ENCODE measurements around the gene MTRF1L.

MTRF1L gene, protein sequence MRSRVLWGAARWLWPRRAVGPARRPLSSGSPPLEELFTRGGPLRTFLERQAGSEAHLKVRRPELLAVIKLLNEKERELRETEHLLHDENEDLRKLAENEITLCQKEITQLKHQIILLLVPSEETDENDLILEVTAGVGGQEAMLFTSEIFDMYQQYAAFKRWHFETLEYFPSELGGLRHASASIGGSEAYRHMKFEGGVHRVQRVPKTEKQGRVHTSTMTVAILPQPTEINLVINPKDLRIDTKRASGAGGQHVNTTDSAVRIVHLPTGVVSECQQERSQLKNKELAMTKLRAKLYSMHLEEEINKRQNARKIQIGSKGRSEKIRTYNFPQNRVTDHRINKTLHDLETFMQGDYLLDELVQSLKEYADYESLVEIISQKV

DNA sequence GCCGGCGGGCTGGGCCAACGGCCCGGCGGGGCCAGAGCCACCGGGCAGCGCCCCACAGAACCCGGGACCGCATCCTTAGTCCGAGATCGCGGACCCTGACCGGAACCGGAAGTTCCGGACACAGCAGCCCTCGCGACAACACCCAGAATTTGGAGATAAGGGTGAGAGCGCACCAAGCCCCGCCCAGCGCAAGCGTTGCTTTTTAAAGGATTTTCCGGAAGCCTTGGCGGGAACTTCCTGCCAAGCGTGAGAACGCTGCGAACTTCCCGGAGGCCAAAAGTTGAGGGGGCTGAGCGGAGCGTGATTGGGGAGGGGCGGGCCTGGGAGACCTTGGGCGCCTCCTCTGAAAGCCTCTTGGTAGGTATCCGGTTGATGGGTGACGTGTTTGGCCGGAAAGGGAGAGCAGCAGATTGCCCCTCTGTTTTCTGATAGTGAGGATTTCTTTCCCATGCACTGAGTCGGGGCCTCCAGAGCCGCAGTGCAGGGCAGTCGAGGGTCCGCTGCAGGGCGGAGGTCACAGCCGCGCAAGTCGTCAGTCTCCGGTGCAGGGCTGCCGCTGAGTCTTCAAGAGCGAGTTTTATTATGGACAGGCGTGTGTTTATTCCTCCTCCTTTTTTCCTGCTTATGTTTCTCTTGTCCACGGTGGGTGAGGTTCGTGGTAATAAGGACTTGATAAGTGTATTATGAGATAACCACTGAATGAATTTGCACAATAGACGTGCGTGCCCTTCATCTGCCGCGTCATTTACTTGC, at the start of gene MTRF1L:
Gene MTRF1L, minus strand, starts transcription at position 97 of the 753 bp plus-strand sequence. Its CDS starts 24 bp downstream, at position 73.
- peak; percentile 92 for DNase-seq (ENCODE audit: low spot score)

DNA sequence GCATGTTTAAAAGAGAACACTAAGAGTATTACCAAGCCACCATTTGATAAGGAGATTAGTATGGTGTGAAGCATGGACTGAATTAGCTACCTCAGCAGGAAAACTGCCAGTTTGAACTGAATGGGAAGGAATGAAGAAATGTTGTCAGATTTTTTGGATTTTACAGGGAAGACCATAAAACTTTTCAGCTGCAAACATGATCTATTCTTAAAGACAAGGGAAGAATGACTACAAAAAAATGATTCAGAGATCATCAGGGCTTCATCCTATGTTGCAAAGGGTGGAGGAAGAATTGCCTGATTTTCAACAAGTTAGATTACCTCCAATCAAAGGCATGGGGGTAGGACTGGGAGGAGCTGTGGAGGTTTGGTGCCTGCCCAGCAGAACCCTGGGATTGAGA, 49.3 kb upstream of the MTRF1L start:
- no peak for DNase-seq (ENCODE audit: low spot score)

DNA sequence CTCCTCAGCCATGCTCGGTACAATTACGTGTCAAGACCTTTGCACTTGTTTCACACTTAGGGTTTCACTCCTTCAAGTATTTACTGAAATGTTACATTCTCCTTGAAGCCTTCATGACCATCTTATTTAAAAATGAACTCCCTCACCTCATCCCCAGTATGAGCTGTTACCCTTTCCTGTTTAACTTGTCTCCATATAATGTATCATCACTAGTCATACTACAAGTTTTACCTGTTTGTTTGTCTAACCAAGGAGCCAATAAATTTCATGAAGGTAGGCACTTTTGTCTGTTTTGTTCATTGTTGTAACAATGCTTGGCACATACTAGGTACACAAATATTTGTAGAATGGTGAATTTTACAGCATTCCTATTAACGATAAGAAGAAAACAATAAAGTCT, 46.1 kb upstream of the MTRF1L start:
- no peak for DNase-seq (ENCODE audit: low spot score)

GRCh38 chr6:153047386-153047785, 44.9 kb upstream of the MTRF1L start:
- DNase-seq (ENCODE audit: low spot score): no peak

DNA sequence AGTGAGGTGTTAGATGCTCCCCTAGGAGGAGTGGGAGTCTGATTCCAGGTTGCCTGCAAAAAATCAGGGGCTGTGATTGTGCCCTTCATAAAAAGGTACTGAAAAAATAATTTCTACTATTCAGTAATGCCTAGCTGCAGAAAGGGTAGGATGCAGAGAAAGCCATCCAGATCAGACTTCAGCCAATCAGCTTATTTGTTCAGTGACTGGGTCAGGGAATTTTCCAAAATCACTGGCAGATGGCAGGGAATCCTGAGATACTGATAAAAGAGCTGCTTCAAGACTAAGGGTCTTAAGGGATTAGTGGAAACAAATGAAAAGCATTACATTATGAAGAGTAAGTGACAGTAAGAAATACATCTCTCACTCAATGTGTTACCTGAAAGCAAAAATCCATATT, 42.8 kb upstream of the MTRF1L start:
- no peak for DNase-seq (ENCODE audit: low spot score)

- DNase-seq (ENCODE audit: low spot score): no peak
Measured at GRCh38 chr6:153044295-153044694, 41.8 kb upstream of the MTRF1L start.

DNA sequence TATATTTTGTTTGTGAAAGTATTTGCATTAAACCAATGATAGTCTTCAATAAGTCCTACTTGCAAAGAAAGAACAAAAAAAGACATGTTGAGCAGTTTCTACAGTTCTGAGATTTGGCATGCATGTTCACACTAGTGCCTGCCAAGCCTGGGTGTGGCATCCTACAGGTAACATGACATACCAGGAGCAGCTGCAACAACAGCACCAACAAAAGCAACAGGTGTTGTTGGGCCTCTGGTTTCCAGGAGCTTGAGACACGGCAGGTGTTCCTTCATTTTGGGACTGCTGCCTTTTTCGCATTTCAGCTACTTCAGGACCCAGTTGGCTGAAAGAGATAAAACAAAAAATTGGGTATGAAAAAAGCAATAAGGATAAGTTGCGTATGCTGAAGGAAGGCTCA, 41.2 kb upstream of the MTRF1L start:
- no peak for DNase-seq (ENCODE audit: low spot score)

GRCh38 chr6:153038378-153039057, 36.0 kb upstream of the MTRF1L start:
- DNase-seq (ENCODE audit: low spot score): no peak

DNA sequence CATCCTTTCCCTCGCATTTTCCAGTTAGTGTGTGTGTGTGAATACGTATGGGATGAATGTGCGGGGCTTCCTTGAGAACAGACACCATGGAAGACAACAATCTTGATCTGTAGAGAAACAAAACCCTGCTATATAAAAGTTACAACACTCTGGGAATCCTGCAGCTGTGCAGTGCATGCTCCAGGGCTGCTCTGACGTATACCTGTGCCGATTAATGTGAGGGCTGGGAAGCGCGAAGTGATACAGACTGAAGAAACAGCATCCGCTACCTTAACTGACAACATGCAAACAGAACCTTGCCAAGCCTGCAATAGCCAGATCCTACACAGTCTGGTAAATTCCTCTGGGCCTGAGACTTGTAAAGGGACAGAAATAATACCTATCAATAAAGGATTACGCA, 31.6 kb upstream of the MTRF1L start:
- no peak for DNase-seq (ENCODE audit: low spot score)

DNA sequence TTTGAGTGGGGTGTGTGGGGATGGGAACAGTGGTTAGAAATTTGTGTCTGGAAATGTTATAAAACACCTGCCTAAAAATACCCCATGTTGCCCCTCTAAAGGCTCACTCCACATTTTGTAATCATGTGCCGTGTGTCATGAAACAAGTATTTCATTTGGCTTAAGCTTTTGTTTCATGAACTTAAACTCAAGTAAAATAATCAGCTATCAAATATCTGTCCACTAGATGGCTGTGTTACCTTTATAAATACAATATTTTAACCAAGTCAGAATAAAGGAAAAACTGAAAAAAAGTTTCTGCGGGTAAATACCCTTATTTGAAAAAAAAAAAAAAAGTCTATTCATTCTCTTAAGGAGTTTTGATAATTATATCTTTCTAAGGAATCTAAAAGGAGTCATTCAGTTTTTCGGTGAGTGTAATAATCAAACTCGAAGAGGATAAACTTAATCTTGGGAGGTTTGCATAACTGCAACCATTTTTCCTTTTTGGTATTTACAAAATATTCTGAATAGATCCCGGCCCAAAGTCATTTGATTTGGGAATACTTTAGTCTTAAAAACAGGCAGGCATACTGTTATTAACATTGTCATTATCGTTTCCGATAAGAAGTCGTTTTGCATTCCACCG, 29.9 kb upstream of the MTRF1L start:
- DNase-seq (ENCODE audit: low spot score): peak; percentile 25

- DNase-seq (ENCODE audit: low spot score): no peak
Measured at GRCh38 chr6:153031335-153031955, 28.9 kb upstream of the MTRF1L start.

DNA sequence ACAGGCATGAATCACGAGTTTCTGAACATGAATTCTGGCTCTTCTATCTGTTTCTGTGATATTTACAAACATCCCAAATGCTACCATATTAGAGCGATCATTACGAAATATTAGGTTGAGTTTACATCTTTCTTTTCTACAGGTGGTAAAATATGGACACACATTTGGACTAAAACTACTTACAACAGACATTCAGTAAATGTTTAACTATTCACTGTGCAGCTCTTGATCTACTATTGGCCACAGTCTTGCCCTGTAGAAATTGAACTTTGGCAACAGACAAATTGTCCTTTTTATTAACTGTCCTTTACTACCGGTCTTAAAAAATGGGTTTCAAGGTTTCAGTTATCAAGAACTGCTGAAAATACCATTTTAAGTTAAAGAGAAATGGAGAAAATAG, 26.5 kb upstream of the MTRF1L start:
- no peak for DNase-seq (ENCODE audit: low spot score)

DNA sequence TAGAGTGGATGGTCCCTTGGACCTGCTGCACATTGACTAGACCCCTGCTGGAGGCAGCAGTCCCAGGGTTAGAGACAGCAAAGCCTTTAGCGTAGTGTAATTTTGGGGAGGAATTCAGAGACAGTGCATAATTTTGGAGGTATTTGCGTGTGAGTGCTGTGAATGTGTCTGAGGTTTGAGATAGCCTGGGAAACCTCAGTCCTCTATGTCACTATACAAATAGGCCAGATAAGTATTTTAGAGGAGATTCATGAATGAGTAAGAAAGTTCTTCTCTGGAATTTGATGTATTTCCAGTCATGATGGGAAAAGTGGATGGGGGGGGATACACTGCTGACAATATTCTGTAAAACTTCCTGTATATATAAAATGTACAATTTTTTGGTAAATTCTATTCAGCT, 25.8 kb upstream of the MTRF1L start:
- no peak for DNase-seq (ENCODE audit: low spot score)

DNA sequence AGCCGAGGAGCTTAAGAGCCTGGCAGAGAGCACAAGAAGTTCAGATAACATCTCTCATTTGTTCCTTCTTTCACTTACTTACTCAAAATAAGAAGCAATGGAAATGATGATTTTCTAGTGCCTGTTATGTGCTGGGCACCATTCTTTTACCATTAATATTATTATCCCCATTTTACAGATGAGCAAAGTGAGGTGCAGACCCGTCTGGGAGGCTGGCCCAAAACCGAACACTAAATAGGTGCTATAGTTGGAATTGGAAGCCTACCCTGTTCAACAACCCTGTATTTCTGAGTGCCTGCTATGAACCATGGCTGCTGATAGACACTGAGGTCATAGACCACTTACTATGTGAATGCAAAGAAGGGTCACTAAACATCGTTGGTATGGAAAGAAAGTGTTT, 25.0 kb upstream of the MTRF1L start:
- no peak for DNase-seq (ENCODE audit: low spot score)

GRCh38 chr6:153024709-153025017, 22.2 kb upstream of the MTRF1L start:
- no peak for DNase-seq (ENCODE audit: low spot score)

DNA sequence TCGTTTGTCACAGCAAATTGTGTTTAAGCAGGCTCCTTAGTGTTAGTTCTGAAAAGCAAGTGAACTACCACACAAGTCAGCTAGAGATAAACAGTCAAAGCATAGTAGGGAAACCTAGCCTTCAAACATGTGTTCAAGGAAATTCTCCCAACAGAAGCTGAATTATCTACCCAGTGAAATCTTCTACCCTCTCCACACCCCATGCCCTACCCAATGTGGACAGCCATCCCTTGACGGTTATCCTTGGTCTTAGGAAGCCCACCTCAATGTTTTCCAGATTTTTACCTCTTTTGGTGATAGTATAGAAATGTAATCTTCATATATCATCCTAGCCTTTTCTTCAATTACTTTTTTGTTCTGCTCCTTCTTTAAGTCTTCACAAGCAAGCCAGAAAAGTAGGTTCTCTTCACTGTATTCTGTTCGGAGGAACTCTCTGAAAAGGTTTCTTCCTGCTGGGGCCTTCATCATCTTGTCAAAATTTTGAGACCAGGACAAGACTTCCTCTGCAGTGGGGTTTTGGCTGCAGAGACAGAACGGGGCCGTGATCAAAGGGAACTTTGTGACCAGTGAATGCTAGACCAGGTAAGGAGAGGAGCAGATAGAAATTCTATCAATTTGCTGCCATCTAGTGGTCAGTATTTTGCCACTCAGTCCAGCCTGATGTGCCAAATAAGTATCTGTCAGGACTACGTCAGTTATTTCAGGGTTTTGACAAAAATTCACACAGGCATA, 21.6 kb upstream of the MTRF1L start:
- DNase-seq (ENCODE audit: low spot score): peak; percentile 47

GRCh38 chr6:153018355-153018754, 15.8 kb upstream of the MTRF1L start:
- DNase-seq (ENCODE audit: low spot score): no peak

DNA sequence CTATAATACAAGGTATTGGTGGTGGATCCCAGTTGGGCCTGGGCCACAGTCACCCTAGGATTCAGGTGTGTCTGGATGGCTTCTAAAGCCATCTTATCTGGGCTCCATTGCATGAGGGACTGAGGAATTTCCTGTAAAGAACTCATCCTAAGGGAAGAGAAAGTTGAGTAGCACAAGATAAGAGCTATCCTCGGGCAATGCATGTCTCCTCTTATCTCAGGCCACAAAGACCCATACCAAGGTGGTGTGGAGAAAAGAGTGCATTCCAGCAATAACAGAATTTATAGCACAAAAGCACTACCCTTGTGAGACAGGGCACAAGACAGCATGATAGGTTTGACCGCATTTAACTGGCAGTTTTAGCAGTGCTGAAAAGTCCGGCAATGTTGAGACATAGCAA, 14.3 kb upstream of the MTRF1L start:
- no peak for DNase-seq (ENCODE audit: low spot score)

DNA sequence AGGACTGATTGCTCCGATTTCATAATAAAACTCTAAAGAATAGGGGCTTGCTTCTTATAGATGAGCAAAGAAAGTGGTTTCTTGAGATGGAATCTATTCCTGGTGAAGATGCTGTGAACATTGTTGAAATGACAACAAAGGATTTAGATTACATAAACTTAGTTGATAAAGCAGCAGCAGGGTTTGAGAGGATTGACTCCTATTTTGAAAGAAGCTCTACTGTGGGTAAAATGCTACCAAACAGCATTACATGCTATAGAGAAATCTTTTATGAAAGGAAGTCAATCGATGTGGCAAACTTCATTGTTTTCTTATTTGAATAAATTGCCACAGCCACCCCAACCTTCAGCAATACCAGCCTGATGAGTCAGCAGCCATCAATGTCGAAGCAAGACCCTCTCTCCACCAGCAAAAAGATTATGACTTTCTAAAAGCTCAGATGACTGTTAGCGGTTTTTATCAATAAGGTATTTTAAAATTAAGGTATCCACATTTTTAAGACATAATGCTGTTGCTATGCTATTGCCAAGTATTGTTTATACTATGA, 12.7 kb upstream of the MTRF1L start:
- no peak for DNase-seq (ENCODE audit: low spot score)

DNA sequence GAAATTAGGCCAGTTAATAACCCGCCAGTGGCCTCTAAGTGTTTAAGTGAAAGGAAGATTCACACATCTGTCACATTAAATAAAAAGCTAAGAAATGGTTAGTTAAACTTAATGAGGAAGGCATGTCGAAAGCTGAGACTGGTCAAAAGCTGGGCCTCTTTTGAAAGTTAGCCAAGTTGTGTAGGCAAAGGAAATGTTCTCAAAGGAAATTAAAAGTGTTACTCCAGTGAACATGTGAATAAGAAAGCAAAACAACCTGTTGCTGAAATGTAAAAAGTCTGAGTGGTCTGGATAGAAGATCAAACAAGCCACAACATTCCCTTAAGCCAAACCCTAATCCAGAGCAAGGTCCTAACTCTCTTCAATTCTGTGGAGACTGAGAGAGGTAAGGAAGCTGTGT, 10.9 kb upstream of the MTRF1L start:
- DNase-seq (ENCODE audit: low spot score): no peak

- no peak for DNase-seq (ENCODE audit: low spot score)
Measured at GRCh38 chr6:153012856-153013255, 10.3 kb upstream of the MTRF1L start.

All from globus pallidus (tissue), 1 donor.